ENCODE data around the gene RCOR2. TPM values are rescaled to one million over a fixed set of nuclear protein-coding genes. Genes with fewer than 3 reads are reported as not detected.

The RCOR2 gene
- total RNA-seq, 4 donors from 2014 or later: 0.16 to 0.74 (median 0.58) TPM; not detected in 1

- no peak for ATAC-seq
- peaks cover 0 to 46% (median 10%) of the 10 kb centered on the region in 3 donors for H3K4me1 ChIP-seq
Measured at GRCh38 chr11:63942803-63943202, 25.8 kb upstream of the RCOR2 start.

DNA sequence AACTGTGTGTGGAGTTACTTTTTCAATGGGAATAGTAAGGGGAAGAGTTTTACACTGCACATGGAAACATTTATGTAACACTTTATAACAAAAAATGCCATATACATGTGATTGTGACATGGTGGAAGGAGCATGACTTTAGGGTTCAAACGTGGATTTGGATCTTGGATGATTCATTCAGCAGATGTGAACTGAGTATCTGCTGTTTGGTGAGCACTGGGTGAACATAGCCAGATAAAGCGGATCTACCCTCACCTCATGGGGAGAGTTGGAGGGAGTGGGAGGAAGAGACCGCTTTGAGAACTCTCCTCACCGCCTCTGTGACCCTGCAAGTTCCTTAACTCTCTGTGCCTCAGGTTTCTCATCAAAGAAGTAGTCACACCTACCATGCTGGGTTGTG is 24.9 kb upstream of the RCOR2 start:
- Histone ChIP-seq H3K27me3 (no peaks in the 10 kb centered on the region), H3K36me3 (peaks cover 0 to 9% of the 10 kb centered on the region in 2 donors), H3K4me3 (no peak overlapping the region), H3K27ac (no peak overlapping the region), H3K9me3 (no peaks in the 10 kb centered on the region), H3K4me1 (peaks cover 0 to 47% (median 10%) of the 10 kb centered on the region in 3 donors)
- 76 to 79% methylated on average over 4 of the region's 4 CpGs for WGBS, 2 donors (ENCODE audit: low coverage in 1 of 2)
- TF ChIP-seq CTCF (IDR thresholded peaks at IDR 0.05): no peak
- TF ChIP-seq EP300 (IDR thresholded peaks at IDR 0.05): no peak
- TF ChIP-seq POLR2AphosphoS5 (IDR thresholded peaks at IDR 0.05): no peak
- no peak for TF ChIP-seq POLR2A (IDR thresholded peaks at IDR 0.05)
- no peak for ATAC-seq

More at GRCh38 chr11:63942803-63943202, 25.8 kb upstream of the RCOR2 start:
- H3K4me3 ChIP-seq: no peak overlapping the region
- 82% methylated on average over 2 of the region's 3 CpGs; no CpG with 5 or more reads in 1 of the 2 donors for WGBS, 2 donors (ENCODE audit: low coverage in 1 of 2)
- no peaks in the 10 kb centered on the region for H3K27me3 ChIP-seq
- no peaks in the 10 kb centered on the region for H3K9me3 ChIP-seq
- no peak overlapping the region for H3K27ac ChIP-seq
- H3K36me3 ChIP-seq: peaks cover 0 to 18% of the 10 kb centered on the region in 2 donors
- no peak for TF ChIP-seq EP300 (IDR thresholded peaks at IDR 0.05)
- no peak for TF ChIP-seq CTCF (IDR thresholded peaks at IDR 0.05)
- no peak for TF ChIP-seq POLR2AphosphoS5 (IDR thresholded peaks at IDR 0.05)
- TF ChIP-seq POLR2A (IDR thresholded peaks at IDR 0.05): no peak

GRCh38 chr11:63940786-63941185 is 23.8 kb upstream of the RCOR2 start:
- Histone ChIP-seq H3K36me3 (no peaks in the 10 kb centered on the region), H3K27ac (no peak overlapping the region), H3K4me3 (no peak overlapping the region), H3K27me3 (no peaks in the 10 kb centered on the region), H3K9me3 (no peaks in the 10 kb centered on the region), H3K4me1 (peaks cover 0 to 42% (median 10%) of the 10 kb centered on the region in 3 donors)
- 78 to 82% methylated on average over 6 of the region's 6 CpGs for WGBS, 2 donors (ENCODE audit: low coverage in 1 of 2)
- no peak for ATAC-seq
- TF ChIP-seq EP300 (IDR thresholded peaks at IDR 0.05) (no peak), POLR2AphosphoS5 (IDR thresholded peaks at IDR 0.05) (no peak), POLR2A (IDR thresholded peaks at IDR 0.05) (no peak), CTCF (IDR thresholded peaks at IDR 0.05) (no peak)

DNA sequence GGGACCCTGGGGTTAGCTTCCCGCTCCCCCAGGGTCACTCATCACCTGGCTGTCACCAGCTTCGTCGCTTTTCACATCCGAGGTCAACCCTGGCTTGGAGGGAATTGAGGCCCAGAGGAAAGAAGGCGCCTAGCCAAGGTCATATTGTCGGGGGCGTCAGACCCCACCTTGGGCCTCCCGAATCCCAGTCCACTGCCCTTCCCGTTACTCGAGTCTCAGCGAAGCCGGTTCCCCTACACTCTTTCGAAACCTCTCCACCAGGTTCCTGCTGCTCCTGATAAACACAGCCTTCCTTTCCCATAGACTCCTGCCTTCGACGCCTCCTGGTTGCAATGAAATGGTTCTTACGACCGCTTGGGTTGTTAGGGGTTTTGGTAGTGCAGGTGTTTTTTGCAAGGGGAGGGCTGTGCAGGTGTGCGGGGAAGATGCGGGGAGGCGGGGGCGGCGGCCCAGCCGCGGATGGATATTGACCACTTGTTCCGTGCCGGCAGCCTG is 22.5 kb upstream of the RCOR2 start:
- Histone ChIP-seq H3K9me3 (no peaks in the 10 kb centered on the region), H3K4me3 (peak overlapping the region; percentile 37 to 71), H3K27me3 (no peaks in the 10 kb centered on the region), H3K36me3 (no peaks in the 10 kb centered on the region), H3K4me1 (peaks cover 0 to 29% (median 4%) of the 10 kb centered on the region in 3 donors), H3K27ac (peak overlapping the region in 3 of 4 donors; percentile 76 to 80 (median 76))
- WGBS, 2 donors (ENCODE audit: low coverage in 1 of 2): 0 to 10% methylated on average over 4 to 18 of the region's 26 CpGs
- no peak for TF ChIP-seq POLR2AphosphoS5 (IDR thresholded peaks at IDR 0.05)
- TF ChIP-seq CTCF (IDR thresholded peaks at IDR 0.05): peak in 2 of 4 experiments; percentile 13 to 21
- no peak for ATAC-seq

Measured in gastroesophageal sphincter (tissue), 4 donors.